HEK293 (cell line): ENCODE results near the gene PDE4D.

Experiments
- CTCF ChIA-PET: fragments of 350-600 bp; formaldehyde crosslinking; extraction: SDS; loops from one replicate; lab custom pipeline; 2021; ENCODE audit warnings: antibody characterized with exemption; lab: Yijun Ruan, JAX
- POLR2A ChIA-PET: fragments of 300-600 bp; formaldehyde crosslinking; extraction: SDS; loops from one replicate; lab custom pipeline; 2020; ENCODE audit warnings: antibody characterized with exemption, inconsistent platforms; lab: Yijun Ruan, JAX
- H3K27ac ChIP-seq: fragments of 200-500 bp; sonication (Bioruptor generic); 2 replicates; pipeline ENCODE4 v1.5.1; 2014; ENCODE audit warnings: low read depth, low read length, control low read depth, inconsistent platforms; ENCODE audit errors: extremely low read depth
- H3K36me3 ChIP-seq, 2 experiments: fragments of 200-500 bp in 1 of 2; sonication (Bioruptor generic) in 1 of 2; 1 replicate in 1 of 2; 2 replicates in 1 of 2; pipeline ENCODE4 v1.5.1; 2014 to 2017; ENCODE audit warnings: inconsistent platforms in 2 of 2, low read length in 2 of 2; ENCODE audit not compliant: control insufficient read depth in 2 of 2, insufficient read depth in 1 of 2
- H3K4me1 ChIP-seq: fragments of 200-500 bp; sonication (Bioruptor generic); 2 replicates; pipeline ENCODE4 v1.5.1; 2014; ENCODE audit warnings: mild to moderate bottlenecking, low read length, inconsistent platforms; ENCODE audit not compliant: control insufficient read depth, insufficient read depth
- H3K4me3 ChIP-seq: 2 replicates; pipeline ENCODE4 v1.5.1; 2011; ENCODE audit warnings: low read depth, mild to moderate bottlenecking, control low read depth, low read length, moderate library complexity
- H3K9me3 ChIP-seq: fragments of 200-500 bp; sonication (Bioruptor generic); 2 replicates; pipeline ENCODE4 v1.5.1; 2014; ENCODE audit warnings: low read depth, low read length, inconsistent platforms; ENCODE audit not compliant: control insufficient read depth, insufficient read depth
- MEIS1 ChIP-seq: sonication (generic); formaldehyde crosslinking; IDR thresholded peaks from 2 replicates; pipeline ENCODE4 v1.8.1; 2022; ENCODE audit warnings: missing genetic modification reagents, mild to moderate bottlenecking, borderline replicate concordance
- MYNN ChIP-seq: fragments of 450-650 bp; formaldehyde crosslinking; IDR thresholded peaks from 2 replicates; pipeline ENCODE4 v1.5.1; 2016; ENCODE audit warnings: missing biosample characterization, missing genetic modification characterization, borderline replicate concordance
- OSR2 ChIP-seq: fragments of 450-650 bp; formaldehyde crosslinking; IDR thresholded peaks from 2 replicates; pipeline ENCODE4 v1.5.1; 2016; ENCODE audit warnings: missing biosample characterization, missing genetic modification characterization
- REPIN1 ChIP-seq: fragments of 450-650 bp; formaldehyde crosslinking; IDR thresholded peaks from 2 replicates; pipeline ENCODE4 v1.5.1; 2017; ENCODE audit warnings: missing biosample characterization, missing genetic modification characterization, low read depth
- SP3 ChIP-seq: fragments of 450-650 bp; formaldehyde crosslinking; IDR thresholded peaks from 2 replicates; pipeline ENCODE4 v1.5.1; 2016; ENCODE audit warnings: missing biosample characterization, missing genetic modification characterization
- ZBTB8A ChIP-seq: fragments of 450-650 bp; formaldehyde crosslinking; IDR thresholded peaks from 2 replicates; pipeline ENCODE4 v1.5.1; 2016; ENCODE audit warnings: missing biosample characterization, missing genetic modification characterization
- ZFP3 ChIP-seq: fragments of 450-650 bp; formaldehyde crosslinking; IDR thresholded peaks from 2 replicates; pipeline ENCODE4 v1.5.1; 2016; ENCODE audit warnings: low read depth, missing biosample characterization, missing genetic modification characterization
- ZNF214 ChIP-seq: fragments of 450-650 bp; formaldehyde crosslinking; IDR thresholded peaks from 2 replicates; pipeline ENCODE4 v1.5.1; 2017; ENCODE audit warnings: missing biosample characterization, mild to moderate bottlenecking, missing genetic modification characterization, borderline replicate concordance
- ZNF221 ChIP-seq: fragments of 450-650 bp; formaldehyde crosslinking; IDR thresholded peaks from 2 replicates; pipeline ENCODE4 v1.5.1; 2017; ENCODE audit warnings: missing biosample characterization, missing genetic modification characterization, borderline replicate concordance
- ZNF311 ChIP-seq: fragments of 450-650 bp; formaldehyde crosslinking; IDR thresholded peaks from 2 replicates; pipeline ENCODE4 v1.5.1; 2017; ENCODE audit warnings: missing biosample characterization, missing genetic modification characterization, borderline replicate concordance
- ZNF423 ChIP-seq: fragments of 450-650 bp; formaldehyde crosslinking; IDR thresholded peaks from 2 replicates; pipeline ENCODE4 v1.5.1; 2016; ENCODE audit warnings: missing biosample characterization, missing genetic modification characterization
- ZNF549 ChIP-seq: fragments of 450-650 bp; IDR thresholded peaks from 2 replicates; pipeline ENCODE4 v1.5.1; 2018; ENCODE audit warnings: missing biosample characterization, missing genetic modification characterization, mild to moderate bottlenecking, inconsistent platforms, moderate library complexity
- ZNF610 ChIP-seq: fragments of 450-650 bp; formaldehyde crosslinking; IDR thresholded peaks from 2 replicates; pipeline ENCODE4 v1.5.1; 2016; ENCODE audit warnings: missing biosample characterization, missing genetic modification characterization, borderline replicate concordance
- ZNF654 ChIP-seq: fragments of 450-650 bp; formaldehyde crosslinking; IDR thresholded peaks from 2 replicates; pipeline ENCODE4 v1.5.1; 2016; ENCODE audit warnings: low read depth, missing biosample characterization, missing genetic modification characterization
- ZNF707 ChIP-seq: fragments of 450-650 bp; formaldehyde crosslinking; IDR thresholded peaks from 2 replicates; pipeline ENCODE4 v1.5.1; 2016; ENCODE audit warnings: missing biosample characterization, missing genetic modification characterization
- ZNF792 ChIP-seq: fragments of 450-650 bp; formaldehyde crosslinking; IDR thresholded peaks from 2 replicates; pipeline ENCODE4 v1.5.1; 2016; ENCODE audit warnings: missing biosample characterization, missing genetic modification characterization
- TF ChIP-seq, protein P1 (sequence below): fragments of 450-650 bp; formaldehyde crosslinking; conservative IDR thresholded peaks from 2 replicates; pipeline ENCODE4 v1.5.1; 2016; ENCODE audit warnings: low read depth, missing biosample characterization, missing genetic modification characterization
- TF ChIP-seq, protein P2 (sequence below): fragments of 450-650 bp; formaldehyde crosslinking; IDR thresholded peaks from 2 replicates; pipeline ENCODE4 v1.5.1; 2016; ENCODE audit warnings: missing biosample characterization, missing genetic modification characterization
- TF ChIP-seq, protein P3 (sequence below): fragments of 450-650 bp; IDR thresholded peaks from 2 replicates; pipeline ENCODE4 v1.5.1; 2018; ENCODE audit warnings: missing biosample characterization, mild to moderate bottlenecking, missing genetic modification characterization

Gene PDE4D

DNA sequence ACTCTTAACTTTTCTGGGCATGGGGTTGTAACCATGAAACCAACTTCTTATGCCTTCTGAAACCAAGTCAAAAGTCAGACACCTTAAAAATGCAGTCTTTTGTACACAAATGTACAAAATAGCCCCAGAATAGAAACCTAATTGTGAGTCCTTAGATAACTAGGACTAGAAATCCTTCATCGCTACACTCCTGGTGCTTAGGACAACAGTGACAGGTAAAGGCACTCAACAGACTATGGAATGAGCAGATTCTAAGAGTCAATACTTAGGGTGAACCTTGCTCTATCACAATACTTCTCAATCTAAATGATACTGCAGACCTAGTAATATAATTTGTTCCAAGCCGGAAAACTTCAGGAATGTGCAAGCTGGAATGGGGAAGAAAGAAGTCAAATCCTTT, 163.7 kb downstream of the PDE4D start:
- Histone ChIP-seq H3K36me3 (no peaks in the 10 kb centered on the region), H3K27ac (no peak overlapping the region), H3K4me3 (no peak overlapping the region), H3K9me3 (no peaks in the 10 kb centered on the region), H3K4me1 (0 out of 2 replicates have a peak, but pooled peaks cover 4% of the 10 kb centered on the region)
- ChIA-PET POLR2A (no interaction called here), CTCF (interaction anchor here (0.9 to 1.4 kb wide), 3 partner anchors 11 to 843 kb away, joined by 3 read pairs; no protein-coding TSS in a partner anchor)
- TF ChIP-seq, protein P1, sequence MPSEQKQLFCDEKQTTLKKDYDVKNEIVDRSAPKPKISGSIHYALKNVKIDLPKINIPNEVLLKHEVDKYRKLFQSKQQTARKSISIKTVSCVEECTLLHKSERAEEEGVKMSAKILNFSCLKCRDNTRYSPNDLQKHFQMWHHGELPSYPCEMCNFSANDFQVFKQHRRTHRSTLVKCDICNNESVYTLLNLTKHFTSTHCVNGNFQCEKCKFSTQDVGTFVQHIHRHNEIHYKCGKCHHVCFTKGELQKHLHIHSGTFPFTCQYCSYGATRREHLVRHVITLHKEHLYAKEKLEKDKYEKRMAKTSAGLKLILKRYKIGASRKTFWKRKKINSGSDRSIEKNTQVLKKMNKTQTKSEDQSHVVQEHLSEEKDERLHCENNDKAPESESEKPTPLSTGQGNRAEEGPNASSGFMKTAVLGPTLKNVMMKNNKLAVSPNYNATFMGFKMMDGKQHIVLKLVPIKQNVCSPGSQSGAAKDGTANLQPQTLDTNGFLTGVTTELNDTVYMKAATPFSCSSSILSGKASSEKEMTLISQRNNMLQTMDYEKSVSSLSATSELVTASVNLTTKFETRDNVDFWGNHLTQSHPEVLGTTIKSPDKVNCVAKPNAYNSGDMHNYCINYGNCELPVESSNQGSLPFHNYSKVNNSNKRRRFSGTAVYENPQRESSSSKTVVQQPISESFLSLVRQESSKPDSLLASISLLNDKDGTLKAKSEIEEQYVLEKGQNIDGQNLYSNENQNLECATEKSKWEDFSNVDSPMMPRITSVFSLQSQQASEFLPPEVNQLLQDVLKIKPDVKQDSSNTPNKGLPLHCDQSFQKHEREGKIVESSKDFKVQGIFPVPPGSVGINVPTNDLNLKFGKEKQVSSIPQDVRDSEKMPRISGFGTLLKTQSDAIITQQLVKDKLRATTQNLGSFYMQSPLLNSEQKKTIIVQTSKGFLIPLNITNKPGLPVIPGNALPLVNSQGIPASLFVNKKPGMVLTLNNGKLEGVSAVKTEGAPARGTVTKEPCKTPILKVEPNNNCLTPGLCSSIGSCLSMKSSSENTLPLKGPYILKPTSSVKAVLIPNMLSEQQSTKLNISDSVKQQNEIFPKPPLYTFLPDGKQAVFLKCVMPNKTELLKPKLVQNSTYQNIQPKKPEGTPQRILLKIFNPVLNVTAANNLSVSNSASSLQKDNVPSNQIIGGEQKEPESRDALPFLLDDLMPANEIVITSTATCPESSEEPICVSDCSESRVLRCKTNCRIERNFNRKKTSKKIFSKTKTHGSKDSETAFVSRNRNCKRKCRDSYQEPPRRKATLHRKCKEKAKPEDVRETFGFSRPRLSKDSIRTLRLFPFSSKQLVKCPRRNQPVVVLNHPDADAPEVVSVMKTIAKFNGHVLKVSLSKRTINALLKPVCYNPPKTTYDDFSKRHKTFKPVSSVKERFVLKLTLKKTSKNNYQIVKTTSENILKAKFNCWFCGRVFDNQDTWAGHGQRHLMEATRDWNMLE (tag by site-specific recombination) = no peak
- TF ChIP-seq, protein P2, sequence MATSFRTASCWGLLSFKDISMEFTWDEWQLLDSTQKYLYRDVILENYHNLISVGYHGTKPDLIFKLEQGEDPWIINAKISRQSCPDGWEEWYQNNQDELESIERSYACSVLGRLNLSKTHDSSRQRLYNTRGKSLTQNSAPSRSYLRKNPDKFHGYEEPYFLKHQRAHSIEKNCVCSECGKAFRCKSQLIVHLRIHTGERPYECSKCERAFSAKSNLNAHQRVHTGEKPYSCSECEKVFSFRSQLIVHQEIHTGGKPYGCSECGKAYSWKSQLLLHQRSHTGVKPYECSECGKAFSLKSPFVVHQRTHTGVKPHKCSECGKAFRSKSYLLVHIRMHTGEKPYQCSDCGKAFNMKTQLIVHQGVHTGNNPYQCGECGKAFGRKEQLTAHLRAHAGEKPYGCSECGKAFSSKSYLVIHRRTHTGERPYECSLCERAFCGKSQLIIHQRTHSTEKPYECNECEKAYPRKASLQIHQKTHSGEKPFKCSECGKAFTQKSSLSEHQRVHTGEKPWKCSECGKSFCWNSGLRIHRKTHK (tag by site-specific recombination) = no peak
- TF ChIP-seq MEIS1 (CRISPR knock-in tag) = no peak
- TF ChIP-seq ZFP3 (tag by site-specific recombination) = no peak
- TF ChIP-seq ZNF707 = no peak
- no peak for TF ChIP-seq MYNN
- TF ChIP-seq REPIN1 (tag by site-specific recombination) = no peak
- TF ChIP-seq ZNF311 (tag by site-specific recombination) = no peak
- no peak for TF ChIP-seq ZBTB8A (tag by site-specific recombination)
- no peak for TF ChIP-seq ZNF792 (tag by site-specific recombination)
- TF ChIP-seq ZNF549 (tag by site-specific recombination) = no peak
- TF ChIP-seq ZNF221 (tag by site-specific recombination) = no peak
- no peak for TF ChIP-seq SP3 (tag by site-specific recombination)
- TF ChIP-seq ZNF214 (tag by site-specific recombination) = no peak
- no peak for TF ChIP-seq ZNF654
- TF ChIP-seq ZNF610 (tag by site-specific recombination) = no peak
- TF ChIP-seq OSR2 (tag by site-specific recombination) = no peak
- TF ChIP-seq ZNF423 (tag by site-specific recombination) = no peak
- TF ChIP-seq, protein P3, sequence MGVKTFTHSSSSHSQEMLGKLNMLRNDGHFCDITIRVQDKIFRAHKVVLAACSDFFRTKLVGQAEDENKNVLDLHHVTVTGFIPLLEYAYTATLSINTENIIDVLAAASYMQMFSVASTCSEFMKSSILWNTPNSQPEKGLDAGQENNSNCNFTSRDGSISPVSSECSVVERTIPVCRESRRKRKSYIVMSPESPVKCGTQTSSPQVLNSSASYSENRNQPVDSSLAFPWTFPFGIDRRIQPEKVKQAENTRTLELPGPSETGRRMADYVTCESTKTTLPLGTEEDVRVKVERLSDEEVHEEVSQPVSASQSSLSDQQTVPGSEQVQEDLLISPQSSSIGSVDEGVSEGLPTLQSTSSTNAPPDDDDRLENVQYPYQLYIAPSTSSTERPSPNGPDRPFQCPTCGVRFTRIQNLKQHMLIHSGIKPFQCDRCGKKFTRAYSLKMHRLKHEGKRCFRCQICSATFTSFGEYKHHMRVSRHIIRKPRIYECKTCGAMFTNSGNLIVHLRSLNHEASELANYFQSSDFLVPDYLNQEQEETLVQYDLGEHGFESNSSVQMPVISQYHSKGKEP (tag by site-specific recombination) = no peak
